Measurements from ENCODE around the gene FRMD4B.

Gene FRMD4B

DNA sequence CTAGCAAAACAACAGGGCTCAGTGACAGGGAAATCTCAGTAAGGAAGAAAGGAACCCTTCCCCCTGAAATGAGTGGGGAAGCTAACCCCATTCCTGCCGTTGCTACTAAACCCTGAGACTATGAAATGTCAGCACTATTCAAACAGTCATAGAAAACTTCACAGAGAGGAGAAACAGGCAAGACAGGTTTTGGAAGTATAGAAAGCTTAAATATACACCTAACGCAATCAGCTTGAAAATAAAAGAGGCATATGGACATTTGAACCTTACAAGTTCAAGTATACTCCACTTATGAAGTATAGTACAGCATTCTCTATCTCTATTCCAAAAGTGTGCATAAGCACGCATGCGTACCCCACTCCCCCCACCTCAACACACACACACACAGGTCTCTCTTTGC is 17.6 kb upstream of the FRMD4B start:
- DNase-seq: no peak

DNA sequence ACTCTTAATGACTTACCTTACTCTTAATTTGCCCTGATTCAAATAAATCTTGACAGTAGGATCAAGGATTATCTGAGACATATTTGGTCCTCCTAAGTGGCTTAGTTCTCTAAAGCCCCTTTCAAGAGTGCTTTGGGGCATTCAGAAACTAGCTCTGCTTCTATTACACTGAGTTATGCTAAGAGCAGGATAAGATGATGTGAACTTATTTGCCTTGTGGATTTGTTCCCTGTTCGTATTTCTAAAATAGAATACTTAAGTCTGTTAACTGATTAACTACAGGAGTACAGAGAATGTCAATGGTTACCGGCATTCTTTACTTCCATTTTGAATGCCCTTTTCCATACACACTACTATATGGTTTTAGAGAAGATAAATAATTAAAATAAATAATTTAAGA is 14.8 kb upstream of the FRMD4B start:
- no peak for DNase-seq

DNA sequence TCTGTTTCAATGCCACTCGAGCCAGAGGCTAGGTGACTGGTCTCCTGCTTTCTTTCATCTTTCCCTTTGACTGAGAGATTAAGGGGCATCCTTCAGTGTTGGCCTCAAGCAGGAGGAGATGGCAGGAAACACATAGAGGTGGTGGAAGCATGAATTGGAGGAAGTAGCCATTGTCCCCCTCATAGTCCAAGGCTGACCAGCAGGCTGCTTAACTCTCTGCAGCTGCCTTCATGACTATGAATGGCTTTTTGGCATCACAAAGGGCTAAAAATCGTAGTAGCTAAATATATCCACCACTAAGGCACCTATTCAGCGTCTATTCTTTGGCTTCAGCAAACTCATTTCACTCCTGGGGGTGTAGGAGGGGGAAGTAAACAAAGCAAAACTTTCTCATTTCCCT is 7.0 kb upstream of the FRMD4B start:
- DNase-seq: no peak

GRCh38 chr3:69392415-69392814 is 6.5 kb upstream of the FRMD4B start:
- DNase-seq: no peak

DNA sequence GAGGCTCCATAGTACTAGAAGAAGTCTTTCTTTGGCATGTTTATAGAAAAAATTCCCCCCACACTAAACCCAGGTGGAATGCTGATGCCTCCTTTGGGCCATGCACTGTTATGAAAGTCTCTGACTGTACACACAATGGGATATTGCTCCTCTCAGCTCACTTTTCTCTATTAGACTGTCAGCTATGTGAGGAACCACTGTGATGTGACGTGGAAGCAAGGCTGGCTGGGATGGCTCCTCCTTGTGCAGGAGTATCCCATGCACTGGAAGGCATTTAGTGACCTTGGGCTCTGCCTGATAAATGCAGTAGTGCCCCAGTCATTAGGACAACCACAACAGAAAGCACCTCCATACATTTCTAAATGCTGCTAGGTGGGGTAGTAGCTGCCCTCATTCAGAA is 5.7 kb upstream of the FRMD4B start:
- DNase-seq: no peak

DNA sequence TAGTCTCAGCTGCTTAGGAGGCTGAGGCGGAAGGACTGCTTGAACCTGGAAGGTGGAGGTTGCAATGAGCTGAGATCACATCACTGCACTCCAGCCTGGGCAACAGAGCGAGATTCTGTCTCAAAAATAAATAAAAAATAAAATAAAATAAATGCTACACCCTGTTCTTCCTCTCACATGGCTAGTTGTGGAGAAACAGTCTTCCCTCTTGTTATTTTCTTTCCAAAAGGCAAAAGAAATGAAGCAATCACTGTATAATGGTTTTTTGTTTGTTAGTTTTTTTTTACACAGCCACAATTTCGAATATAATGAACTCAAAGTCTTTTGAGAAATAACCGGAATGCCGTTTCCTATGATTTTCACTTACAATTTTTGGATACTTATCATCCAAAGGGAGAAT is 4.9 kb upstream of the FRMD4B start:
- no peak for DNase-seq

DNA sequence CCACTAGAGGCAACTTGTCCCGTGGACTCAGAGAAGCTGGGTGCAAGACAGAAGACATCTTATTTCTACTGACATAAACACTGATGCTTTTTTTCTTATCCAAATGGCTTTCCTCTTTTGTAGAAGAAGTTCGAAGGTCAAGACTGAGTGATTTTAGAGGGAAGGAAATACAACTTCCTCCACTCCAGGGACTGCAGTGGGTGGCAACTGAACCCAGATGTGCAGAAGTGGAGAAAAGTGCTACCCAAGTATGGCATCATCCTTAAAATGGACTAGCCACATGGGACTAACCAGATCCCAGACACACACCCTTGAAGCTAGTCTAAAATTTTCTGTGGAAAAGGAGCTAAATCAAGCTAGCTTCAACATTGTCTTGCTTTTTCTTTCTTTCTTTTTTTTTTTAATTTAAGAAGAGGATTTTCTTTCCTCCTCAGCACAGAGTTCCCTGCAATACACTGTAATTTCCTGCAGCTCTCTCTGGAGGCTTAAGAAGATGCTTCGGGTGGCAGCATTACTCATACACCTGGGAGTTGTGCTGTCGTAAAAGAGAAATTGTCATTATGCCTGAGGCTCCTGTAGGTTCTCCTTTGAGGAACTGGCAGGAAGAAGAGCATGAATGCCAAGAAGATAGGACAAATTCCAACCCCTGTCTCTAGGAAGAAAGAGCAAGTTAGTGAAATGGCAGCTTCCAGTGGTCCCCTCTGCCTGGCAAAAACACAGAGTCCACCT is 3.8 kb upstream of the FRMD4B start:
- DNase-seq: no peak

DNA sequence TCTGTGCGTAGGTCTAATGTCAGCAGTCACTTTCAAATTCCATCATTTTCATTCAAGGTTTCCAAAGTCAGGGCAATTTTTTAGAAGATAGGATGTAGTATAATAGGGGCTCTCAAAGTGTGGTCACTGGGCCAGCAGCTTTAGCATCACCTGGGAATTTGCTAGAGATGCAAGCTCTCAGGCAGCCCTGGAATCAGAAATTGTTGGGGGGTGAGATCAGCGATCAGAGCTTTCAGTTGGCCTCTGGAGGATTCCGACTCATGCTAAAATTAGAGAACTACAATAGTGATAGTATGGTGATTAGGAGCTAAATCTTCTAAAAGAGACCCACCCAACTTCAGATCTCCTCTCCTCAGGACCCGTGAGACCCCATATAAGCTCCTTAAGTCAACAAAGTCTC is 2.4 kb upstream of the FRMD4B start:
- no peak for DNase-seq

DNA sequence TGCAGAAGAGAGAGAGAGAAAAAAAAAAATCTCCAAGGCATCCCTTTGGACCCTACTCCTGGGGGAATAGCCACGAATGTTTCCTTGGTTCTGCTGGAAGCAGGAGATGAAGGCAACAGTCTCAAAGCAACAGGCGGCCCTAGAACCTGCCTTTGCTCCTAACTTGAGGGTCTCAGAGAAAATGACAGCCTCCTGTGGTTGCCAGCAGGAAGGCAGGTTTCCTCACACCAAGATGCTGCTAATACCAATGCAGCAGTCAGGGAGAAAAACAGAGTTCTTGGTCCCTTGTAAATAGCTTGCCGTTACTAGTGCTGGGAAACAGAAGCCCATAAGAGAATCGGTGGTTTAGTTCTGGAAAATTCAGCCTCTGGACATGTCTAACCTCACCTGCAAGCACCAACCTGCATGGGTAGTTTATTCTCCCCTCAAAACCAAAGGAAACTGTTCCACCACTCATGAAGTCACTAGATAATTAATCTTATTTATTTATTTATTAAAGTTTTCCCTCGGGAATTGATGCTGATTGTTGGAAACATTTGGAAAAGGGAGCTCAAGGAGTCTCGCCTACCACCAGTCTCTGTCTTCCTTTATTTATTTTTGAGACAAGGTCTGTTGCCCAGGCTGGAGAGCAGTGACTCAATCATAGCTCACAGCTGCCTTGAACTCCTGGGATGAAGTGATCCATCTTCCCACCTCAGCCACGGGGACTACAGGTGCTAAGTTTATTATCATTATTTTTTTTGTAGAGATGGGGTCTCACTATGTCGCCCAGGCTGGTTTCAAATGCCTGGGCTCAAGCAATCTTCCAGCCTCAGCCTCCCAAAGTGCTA is 883 bp upstream of the FRMD4B start:
- DNase-seq: peak; percentile 14

- peak; percentile 13 for DNase-seq
Measured at GRCh38 chr3:69385123-69385722, 665 bp downstream of the FRMD4B start.

- DNase-seq: peak; percentile 71
Measured at GRCh38 chr3:69384326-69384725, 1.6 kb downstream of the FRMD4B start.

- DNase-seq: peak; percentile 60
Measured at GRCh38 chr3:69379661-69380060, 6.2 kb downstream of the FRMD4B start.

GRCh38 chr3:69378112-69378802 is 7.6 kb downstream of the FRMD4B start:
- DNase-seq: no peak

GRCh38 chr3:69377262-69377661 is 8.6 kb downstream of the FRMD4B start:
- no peak for DNase-seq

DNA sequence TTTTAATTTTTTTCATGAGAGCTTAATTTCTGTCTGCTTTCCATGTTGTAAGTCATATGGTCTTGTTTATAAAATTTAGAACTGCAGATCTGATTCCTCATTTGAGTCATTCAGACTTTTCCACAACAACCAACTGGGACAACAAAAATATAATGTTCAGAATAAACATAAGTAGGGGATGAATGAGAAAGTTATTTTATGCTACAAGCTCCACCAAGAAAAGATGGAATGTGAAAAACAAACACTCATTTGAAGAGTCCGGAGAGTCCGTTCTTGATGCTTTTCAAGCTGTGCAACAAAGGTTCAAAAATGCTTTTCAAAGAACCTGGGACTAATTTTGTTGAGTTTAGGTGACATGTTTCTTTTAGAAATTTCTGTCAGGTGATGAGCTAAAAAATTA is 9.2 kb downstream of the FRMD4B start:
- no peak for DNase-seq

DNA sequence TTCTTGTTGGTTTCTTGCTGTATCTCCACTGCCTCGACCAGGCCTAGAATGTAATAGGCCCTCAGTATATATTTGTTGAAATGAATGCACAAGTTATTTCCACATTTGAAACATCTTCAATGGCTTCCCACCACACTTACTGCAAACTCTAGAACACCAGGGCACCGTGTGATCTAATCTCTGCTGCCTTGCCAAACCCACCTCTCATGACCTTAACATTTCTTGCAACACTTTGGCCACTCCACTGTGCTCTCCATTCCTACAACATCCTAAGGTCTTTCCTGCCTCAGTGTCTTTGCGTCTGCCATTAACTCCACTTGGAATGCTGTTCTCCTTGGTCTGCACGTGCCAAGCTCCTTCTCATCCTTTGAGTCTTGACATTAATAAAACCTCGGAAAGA is 14.1 kb downstream of the FRMD4B start:
- no peak for DNase-seq

- no peak for DNase-seq
Measured at GRCh38 chr3:69370901-69371301, 15.0 kb downstream of the FRMD4B start.

GRCh38 chr3:69370156-69370883 is 15.6 kb downstream of the FRMD4B start:
- DNase-seq: no peak

DNA sequence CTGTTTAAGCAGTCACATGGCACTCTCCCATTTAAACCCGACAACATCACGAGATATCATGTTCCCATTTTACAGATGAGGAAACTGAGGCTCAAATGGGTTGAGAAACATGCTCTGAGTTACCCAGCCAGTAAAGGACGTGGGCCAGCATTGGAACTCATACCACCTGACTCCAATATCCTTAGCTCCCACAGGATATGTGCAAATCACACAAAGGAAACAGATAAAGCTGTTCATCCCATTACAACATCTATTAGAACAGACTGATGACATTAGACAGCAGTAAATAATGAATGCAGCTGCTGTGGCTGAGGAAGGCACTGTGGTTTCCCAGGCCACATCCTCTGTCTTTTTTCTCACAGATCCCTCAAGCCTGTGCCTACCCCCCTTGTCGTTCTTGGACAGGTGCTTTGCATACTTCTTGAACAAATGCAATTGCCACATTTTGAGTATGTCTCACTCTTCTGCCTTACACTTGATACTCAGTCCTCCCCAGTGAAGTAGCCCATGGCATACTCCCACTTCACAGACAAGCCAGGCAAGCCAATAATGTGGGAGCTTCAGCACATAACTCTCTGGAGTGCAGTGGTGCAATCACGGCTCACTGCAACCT is 17.7 kb downstream of the FRMD4B start:
- DNase-seq: no peak

- no peak for DNase-seq
Measured at GRCh38 chr3:69367586-69367985, 18.3 kb downstream of the FRMD4B start.

GRCh38 chr3:69364354-69364753 is 21.5 kb downstream of the FRMD4B start:
- DNase-seq: no peak

DNA sequence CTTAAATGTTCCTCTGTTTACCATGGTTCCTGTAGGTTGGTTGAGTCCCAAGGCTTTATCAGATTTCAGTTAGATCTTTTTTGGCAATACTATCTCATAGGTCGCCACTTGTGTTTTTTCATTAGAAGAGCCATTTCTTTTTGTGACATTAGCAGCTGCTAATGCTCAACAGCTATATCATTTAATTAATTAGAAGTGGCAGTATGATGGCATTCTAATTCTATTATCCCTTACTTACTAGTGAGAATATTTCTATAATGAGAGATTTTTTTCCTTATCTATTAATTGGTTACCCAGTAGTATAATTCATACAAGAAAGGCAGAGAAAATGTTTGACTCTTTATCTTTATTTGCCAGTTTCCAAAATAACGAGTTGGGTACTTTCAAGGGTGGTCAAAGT is 25.2 kb downstream of the FRMD4B start:
- no peak for DNase-seq
